HG03571 (cell line): ENCODE measurements around the gene METTL26.
"Not testable (repeated sequence)": the region's sequence is repeated elsewhere in the genome, so short reads cannot be mapped to it uniquely, and the experiment has no call there.

Experiments
- ATAC-seq: cut with Tn5 transposase; IDR thresholded peaks from one replicate; pipeline ENCODE4 v1.9.1; 2021; ENCODE audit not compliant: unreplicated experiment

METTL26 gene

DNA sequence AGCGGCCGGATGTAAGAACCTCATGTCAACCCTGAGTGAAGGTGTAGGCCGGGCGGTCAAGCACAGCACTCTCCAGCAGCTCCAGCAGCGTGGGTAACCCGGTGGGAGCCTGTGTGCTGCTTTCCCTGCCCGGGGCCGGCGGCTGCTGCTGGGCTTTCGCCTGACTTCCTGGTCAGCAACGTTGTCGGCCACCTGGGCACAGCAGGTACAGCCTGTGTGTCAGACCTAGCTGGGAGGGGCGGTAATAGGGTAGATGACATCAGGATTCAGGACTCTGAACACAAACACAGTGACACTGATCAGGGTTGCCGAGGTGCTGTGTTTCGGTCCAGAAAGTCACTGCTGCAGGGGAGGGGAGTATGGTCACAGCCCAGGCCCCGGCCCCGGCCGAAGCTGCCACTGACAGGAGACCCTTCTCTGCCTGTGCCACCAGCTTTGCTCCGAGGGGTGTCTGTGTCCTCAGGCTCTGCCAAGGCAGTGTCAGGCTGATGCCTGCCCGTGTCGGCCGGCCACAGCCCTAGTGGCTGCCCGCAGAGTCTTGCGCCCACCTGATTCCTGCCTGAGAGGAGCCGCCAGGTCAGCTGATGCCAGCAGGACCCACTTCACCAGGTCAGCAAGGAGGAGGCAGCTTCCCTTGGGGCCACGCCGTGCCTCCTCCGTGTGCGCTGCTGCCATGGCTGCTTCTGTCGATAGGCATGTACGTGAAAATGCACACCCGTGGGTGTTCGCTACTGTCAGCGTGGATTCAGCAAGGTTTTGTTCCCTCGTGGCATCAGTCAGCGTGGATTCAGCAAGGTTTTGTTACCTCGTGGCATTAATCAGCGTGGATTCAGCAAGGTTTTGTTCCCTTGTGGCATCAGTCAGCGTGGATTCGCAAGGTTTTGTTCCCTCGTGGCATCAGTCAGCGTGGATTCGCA, 37.0 kb downstream of the METTL26 start:
- no peak for ATAC-seq

DNA sequence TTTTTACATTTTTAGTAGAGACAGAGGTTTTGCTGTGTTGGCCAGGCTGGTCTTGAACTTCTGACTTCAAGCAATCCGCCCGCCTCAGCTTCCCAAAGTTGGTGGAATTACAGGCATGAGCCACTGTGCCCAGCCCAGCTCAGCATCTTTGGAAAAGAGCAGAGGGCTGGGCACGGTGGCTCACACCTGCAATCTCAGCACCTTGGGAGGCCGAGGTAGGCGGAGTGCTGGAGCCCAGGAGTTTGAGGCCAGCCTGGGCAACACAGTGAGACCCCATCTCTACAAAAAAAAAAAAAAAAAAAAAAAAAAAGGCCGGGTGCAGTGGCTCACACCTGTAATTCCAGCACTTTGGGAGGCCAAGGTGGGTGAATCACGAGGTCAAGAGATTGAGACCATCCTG, 38.5 kb downstream of the METTL26 start:
- not testable (repeated sequence) for ATAC-seq

DNA sequence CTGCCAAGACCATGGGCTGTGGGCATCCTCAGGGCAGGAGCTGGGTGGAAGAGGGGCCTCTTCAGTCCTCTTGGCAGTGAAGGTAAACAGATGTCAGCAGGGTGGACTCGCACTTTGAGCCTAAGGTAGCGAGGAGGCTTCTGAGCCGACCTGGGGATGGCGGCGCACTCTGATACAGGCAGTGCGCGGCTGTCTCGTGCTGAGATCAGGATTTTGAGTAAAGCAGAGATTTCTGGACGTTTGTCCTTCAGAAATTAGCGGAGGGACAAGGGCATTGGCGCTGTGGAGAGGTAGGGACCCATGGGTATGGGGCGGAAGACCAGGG, 39.4 kb downstream of the METTL26 start:
- ATAC-seq: no peak

DNA sequence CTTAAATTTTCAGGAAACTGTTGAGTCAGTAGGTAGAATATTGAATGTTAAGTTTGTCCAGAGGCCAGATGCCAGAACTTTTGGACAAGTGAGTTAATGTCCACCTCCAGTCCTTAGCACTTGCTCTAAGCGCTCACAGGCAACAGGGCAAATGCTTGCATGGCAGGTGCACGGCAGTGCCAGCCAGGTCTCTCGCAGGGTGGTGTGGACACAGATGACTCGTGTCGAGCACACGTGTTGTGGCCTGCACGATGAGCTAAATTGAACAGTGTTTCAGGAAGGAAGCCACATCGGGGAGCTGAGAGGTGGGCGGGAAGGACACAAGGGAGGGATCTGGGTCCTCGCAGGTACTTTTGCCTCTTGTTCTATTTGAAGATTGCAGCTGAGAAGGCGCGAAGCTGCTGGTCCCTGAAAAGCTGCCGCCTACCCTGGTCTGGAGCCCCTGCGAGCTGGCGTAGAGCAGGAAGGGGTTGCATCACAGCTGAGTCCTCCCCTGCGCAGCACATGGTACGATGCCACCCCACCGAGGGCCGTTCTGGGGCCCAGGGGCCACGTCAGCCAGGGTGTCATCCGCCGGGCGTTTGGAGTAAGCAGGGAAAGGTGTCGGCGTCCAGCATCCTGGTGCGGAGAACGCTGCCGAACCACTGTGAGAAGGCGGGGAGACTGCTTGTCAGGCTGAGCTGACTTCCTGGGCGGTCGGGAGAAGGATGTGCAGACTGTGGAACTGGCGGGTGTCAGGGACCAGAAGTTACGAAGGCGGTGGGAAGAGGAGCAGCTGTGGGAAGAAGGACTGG, 40.0 kb downstream of the METTL26 start:
- ATAC-seq: no peak

DNA sequence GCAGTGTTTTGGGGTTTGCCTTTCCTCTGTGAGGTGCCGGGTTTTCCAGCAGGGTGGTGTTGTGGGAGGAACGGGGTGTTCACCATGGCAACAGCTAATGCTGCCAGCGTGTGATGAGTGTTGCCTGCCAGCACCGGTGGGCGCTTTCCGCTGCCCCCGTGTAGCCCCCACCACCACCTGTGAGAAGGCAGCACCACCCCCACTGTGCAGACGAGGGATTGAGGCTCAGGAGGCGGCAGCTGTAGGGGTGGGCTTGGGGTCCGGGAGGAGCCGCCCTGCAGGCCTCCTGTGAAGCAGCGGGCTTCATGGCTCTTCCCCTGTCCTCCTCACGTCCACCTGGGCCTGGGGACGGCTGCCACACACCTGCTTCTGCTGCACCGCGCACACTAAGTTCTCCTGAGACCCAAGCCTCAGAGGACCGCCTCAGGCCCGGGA, 41.0 kb downstream of the METTL26 start:
- no peak for ATAC-seq

DNA sequence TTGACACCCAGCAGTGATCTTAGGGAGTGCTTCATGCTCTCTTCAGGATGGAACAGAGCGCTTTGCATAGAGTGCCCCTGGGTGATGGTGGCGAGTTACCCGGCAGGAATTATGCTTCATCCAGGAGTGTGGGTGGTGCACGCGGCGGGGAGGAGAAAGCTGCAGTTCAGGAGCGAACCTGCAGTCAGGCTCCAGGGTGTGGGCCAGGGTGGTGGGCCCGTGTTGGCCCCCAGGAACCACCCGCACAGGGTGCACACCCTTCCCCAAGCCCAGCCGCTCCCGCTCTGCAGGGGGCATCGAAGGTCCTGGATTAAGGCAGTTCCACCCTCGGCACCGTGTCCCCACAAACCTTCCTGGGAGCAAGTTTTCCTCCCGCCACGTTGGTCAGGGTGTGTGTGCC, 42.3 kb downstream of the METTL26 start:
- no peak for ATAC-seq

DNA sequence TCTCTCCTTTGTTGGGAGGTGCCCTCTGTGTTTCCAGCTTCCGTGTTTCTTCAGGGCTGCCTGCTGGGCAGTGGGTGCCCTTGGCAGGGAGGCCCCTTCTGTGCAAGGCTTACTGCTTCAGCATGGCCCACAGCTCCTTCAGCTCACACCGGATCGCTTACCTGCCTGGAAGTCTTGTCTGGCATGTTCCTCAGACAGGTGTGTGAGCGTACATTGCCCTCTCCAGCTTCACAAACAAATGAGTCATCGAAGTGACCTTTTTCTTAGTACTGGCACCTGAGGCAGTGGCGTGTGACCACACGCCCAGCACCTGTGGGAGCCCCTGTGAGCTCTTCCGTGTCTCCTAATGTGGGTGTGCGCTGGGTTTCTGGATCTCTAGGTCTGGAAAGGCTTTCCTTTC, 42.7 kb downstream of the METTL26 start:
- no peak for ATAC-seq

DNA sequence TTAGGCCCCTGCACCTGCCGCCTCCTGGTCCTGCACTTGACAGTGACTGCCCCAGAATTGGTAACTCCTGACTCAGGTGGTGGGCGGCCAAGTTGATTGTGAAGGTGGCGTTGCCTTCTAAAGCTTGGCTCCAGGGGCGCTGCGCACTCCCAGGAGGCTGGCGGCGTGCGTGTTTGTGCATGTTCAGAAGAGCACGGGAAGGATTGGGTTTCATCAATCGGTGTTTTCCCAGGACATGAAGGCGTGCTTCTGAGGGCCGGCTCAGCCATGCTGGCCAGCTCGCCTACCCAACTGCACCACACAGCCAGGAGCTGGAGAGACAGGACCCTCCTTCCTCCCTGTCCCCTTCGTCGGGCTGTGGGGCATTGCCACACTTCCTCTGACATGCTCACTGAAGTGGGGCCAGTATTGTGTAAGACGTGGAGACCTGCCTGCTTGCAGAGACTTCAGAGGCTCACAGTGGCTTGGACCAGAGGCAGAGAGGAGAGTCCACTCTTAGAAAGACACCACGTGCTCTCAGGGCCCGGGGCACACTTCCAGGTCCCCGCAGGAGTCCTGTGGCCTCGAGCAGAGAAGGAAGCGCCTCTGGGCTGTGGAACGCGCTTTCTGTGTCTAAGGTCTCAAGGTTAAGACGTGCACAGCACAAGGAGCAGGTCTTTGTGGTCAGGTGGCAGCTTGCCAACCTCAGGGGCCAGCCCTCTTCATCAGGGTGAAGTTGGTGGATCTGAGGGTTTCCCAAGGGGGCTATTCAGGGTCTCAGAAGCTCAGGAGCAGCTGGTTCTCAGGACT, 43.4 kb downstream of the METTL26 start:
- ATAC-seq: no peak

DNA sequence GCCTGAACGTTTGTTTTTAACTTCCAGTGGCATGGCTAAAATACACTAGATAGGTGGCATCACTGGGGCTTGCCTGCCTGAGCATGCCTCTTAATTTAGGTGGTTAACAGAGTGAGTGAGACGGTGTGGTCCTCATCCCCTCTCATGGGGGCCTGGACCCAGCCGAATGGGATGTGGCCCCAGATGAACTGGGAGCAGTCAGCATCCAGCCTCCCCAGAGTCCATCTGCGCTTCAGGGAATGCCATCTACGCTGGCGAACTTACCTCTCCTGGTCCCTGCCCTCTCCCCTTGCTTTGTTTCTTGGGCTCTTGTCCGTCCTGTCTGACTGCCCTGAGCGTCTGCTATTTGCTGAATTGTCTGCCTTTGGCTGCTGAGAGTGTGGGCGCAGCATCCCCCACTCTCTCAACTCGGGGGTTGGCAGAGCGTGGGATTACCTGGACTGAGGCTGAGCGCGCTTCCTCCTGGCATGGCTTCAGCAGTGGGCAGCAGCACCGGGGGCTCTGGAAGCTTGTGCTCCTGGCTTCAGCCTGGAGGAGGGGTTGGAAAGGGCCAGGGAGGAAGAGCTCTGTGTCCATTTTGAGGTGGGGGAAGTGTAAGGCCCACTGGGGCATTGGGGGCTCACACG, 44.1 kb downstream of the METTL26 start:
- ATAC-seq: no peak

DNA sequence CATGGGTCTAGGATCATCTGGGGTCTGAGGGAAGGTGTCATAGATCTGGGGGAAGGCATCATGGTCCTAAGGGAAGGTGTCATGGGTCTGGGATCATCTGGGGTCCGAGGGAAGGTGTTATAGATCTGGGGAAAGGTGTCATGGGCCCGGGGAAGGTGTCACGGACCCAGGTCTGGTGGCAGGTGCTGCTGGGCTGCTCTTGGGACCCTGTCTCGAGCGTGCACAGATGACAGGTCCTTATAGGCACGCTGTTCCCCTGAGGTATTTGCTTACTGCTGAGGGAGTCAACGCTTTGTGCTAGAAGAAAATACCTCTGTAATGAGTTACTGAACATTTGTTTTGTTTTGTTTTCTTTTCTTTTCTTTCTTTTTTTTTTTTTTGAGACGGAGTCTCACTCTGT, 44.9 kb downstream of the METTL26 start:
- ATAC-seq: no peak

DNA sequence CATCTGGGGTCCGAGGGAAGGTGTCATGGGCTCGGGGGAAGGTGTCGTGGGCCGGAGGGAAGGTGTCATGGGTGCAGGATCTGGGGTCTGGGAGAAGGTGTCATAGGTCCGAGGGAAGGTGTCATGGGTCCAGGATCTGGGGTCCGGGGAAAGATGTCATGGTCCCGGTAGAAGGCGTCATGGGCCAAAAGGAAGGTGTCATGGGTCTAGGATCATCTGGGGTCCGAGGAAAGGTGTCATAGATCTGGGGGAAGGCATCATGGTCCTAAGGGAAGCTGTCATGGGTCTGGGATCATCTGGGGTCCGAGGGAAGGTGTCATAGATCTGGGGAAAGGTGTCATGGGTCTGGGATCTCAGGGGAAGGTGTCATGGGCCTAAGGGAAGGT, 45.3 kb downstream of the METTL26 start:
- ATAC-seq: no peak

DNA sequence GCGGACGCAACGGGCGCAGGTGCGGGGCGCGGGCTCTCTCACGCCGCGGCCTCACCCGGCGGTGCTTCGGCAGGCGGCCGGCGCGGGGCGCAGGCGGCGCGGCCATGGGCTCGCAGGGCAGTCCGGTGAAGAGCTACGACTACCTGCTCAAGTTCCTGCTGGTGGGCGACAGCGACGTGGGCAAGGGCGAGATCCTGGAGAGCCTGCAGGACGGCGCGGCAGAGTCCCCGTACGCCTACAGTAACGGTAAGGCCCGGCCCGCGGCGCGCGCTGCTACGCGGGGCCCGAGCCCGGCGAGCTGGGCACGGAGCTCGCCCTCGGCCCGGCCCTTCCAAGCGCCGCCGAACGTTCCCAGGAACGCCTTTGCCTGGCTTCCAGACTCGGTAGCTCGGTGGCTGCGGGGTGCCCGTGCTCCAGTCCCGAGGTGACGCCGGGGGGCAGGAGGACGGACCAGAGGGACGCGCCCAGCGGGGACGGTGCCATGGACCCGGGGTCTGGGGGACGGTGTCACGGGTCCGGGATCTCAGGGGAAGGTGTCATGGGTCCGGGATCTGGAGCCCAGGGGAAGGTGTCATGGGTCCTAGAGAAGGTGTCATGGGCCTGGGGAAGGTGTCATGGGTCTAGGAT, 45.8 kb downstream of the METTL26 start:
- ATAC-seq: no peak

DNA sequence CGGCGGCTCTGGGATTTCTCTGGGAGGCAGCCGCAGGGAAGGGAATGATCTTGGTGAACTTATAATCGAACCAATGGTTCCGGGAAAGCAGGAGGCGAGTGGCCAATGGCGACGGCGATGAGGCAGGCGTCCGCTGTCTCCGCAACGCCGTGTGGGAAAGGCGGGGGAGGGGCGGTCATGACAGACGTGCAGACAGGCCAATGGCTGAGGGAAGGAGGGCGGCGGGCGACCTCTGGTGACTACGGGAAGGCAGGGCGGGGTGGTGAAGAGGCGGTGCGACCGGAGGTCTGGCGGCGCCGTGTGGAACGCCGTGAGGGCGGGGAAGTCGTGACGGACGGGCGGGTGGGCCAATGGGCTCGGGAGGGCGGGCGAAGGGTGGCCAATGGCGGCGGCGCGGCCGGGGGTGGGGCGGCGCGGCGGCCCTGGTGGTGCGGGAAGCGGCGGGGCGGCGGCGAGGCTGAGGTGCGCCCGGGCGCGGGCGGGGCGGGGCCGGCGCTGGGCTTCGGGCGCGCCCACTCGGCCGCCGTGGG, 46.4 kb downstream of the METTL26 start, which contains the start of gene RAB40C:
Gene RAB40C, plus strand, starts transcription at position 409 of the 530 bp plus-strand sequence. CDS start 226 bp downstream, outside the sequence.
- peak; percentile 66 for ATAC-seq

DNA sequence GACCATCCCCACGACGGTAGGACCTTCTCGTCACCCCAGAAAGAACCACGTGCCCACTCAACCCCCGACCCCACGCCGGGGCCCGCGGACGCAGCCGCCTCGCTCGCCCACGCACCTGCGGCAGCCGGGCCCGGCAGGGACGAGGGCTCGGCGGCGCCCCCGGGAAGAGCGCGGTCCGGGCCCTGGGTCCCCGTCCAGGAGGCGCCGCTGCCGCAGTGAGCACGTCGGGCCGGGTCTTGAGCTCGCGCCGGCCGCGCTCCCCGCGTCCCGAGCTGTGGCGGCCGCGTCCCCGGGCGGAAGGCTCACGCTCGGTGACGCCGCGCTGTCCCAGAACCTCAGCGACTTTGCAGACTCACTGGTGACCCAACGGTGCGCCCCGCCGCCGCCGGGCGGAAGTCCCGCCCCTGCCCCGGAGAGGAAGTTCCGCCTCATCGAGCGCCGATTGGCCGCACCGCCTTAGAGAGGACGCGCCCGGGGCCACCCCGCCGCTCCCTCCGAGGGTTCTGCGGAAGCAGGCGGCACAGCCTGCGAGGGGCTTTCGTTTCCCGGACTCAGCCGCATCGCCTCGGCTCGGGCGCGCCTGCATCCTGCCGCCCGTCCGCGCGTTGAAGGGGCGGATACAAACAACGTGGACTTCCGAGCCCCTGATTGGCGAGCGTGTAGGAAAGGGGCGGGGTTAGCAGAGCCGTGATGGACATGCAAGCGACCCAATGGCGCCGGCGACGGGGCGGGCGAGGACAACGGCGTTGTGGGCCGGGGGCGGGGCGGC, 47.0 kb downstream of the METTL26 start:
- peak; percentile 59 for ATAC-seq

DNA sequence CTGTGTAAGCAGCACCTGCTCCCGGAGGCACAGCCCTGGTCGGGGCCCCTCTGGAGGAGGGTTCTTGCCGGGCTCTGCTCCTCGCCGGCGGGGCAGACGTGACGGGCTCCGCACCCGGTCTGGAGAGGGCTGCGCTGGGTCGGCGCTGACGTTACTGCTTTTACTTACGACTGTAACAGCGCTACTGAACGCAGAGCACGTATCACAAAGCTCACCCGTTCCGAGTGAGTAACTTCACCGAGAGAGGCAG, 47.5 kb downstream of the METTL26 start:
- ATAC-seq: peak; percentile 8

DNA sequence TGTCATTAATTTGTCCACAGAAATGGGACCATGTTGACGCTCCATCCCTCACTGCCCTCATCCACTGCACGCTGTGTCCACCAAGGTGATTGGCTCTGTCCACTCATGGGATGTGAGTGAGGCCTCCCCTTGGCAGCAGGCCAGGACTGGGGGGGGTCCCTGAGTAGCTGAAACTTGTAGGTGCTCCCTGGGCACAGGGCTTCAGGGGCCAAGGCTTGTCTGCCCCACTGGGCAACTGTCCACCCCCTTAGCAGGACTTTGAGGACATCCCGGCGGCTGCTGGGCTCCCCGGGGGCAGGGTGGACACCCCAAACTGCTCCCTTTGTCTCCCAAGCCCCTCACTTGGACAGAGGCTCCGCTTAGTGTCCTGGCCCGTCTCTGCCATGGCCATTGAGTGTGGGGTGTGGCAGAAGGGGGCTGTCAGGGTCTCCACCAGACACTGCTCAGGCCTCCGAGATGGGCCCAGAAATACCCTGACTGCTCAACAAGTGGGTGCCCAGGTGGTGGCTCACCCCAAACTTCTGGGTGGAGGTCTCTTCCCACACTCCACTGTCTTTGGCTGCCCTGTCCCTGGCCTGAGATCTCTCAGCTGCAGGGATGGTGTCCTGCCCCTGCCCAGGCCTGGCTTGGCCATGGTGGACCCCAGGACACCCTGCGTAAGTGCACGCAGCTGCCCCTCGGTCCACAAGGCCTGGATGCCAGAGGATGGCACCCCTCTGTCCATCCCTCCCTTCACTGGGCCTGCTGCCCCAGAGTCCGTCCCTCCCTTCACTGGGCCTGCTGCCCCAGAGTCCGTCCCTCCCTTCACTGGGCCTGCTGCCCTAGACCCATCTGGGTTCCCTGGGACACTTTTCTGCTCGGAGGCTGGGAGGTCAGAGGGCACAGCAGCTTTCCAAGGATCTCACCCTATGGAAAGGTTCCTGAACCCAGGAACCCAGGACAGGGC, 49.2 kb downstream of the METTL26 start:
- no peak for ATAC-seq

DNA sequence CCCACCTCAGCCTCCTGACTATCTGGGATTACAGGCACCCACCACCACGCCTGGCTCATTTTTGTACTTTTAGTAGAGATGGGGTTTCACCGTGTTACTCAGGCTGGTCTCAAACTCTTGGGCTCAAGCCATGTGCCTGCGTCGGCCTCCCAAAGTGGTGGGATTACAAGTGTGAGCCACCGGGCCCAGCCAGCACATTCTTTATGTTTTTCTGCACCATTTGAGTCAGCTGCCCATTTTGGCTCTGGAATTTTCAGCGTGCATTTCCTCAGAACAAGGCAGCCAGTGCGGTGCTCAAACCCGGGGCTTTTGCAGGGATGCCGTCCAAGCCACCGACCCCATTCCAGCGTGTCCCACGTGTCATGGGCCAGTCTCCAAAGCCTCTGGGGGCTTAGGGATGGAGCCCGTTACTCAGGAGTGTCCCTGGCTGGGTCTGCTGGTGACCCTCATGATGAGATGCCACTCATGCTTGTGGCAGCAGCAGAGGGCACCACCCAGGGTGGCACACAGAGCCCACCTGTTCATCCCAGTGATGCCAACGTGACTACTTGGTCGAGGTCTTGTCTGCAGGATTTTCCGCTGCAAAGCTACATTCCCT, 50.0 kb downstream of the METTL26 start:
- no peak for ATAC-seq

DNA sequence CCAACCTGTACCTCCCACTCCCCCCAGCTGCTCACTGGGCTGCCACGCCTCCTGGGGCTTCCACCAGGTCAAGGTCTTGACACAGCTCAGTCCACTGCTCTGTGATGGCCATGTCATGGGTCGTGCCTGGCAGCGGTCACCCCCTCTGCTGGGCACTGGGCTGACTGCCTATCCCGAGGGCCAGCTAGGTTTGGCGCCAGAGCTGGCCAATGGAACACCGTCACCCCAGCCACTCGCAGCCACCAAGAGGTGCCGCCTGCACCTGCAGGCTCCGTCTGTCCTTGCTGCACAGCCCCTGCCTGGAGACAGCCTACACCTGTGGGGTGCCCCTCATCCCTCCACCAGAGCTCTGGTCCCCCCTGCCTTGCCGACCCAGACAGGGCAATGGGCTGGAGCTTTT, 50.8 kb downstream of the METTL26 start:
- ATAC-seq: no peak
